GM10248 (cell line): ENCODE data around the gene KSR1.
"Not testable (repeated sequence)": the region's sequence is repeated elsewhere in the genome, so short reads cannot be mapped to it uniquely, and the experiment has no call there.

Experiments used
- CTCF ChIA-PET: fragments of 300-600 bp; sonication (Branson Sonifier 250); formaldehyde crosslinking; extraction: SDS; loops from one replicate; lab custom pipeline; 2021; ENCODE audit warnings: antibody characterized with exemption; lab: Yijun Ruan, JAX
- POLR2A ChIA-PET: fragments of 350-650 bp; sonication (Branson Sonifier 250); formaldehyde crosslinking; extraction: SDS; loops from one replicate; lab custom pipeline; 2020; ENCODE audit warnings: antibody characterized with exemption; lab: Yijun Ruan, JAX
- DNase-seq: peaks from one replicate; pipeline ENCODE4 v3.0.0; 2012; ENCODE audit errors: extremely low spot score
- TF ChIP-seq, protein P1 (sequence below): IDR thresholded peaks from 2 replicates; pipeline ENCODE4 v1.5.1; 2012; ENCODE audit warnings: mild to moderate bottlenecking, low read depth; ENCODE audit errors: extremely low read depth, missing control alignments, control extremely low read depth

KSR1 gene

DNA sequence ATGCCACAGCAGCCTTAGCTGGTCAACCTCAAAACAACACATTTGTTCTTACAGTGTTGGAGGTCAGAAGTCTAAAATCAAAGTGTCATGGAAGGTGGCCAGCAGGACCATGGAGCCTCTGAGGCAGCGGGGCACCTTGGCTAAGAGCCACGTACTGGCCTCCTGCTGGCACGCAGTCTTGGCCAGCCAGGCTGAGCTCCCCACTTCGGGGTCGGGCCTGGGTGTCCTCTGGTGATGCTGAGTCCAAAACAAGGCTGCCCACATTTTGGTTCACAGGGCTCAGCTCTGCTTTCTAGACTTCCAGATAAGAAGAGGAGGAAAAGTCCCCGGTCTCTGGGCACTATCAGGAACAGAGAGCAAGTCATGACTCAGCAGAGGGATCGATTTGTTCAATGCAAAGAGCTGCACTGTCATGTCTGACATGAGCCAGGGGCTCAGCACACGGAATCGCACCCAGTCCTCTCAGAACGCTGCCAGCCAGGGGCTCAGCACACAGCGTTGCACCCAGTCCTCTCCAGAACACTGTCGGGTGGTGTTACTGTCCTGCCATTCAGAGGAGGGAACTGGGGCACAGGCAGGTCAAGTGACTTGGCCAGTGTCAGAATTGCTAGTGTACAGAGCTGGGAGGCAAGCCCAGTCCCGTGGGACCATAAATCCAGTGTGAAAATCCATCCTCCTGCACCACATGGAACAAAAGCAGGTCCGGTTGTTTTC is 177.2 kb downstream of the KSR1 start:
- TF ChIP-seq, protein P1, sequence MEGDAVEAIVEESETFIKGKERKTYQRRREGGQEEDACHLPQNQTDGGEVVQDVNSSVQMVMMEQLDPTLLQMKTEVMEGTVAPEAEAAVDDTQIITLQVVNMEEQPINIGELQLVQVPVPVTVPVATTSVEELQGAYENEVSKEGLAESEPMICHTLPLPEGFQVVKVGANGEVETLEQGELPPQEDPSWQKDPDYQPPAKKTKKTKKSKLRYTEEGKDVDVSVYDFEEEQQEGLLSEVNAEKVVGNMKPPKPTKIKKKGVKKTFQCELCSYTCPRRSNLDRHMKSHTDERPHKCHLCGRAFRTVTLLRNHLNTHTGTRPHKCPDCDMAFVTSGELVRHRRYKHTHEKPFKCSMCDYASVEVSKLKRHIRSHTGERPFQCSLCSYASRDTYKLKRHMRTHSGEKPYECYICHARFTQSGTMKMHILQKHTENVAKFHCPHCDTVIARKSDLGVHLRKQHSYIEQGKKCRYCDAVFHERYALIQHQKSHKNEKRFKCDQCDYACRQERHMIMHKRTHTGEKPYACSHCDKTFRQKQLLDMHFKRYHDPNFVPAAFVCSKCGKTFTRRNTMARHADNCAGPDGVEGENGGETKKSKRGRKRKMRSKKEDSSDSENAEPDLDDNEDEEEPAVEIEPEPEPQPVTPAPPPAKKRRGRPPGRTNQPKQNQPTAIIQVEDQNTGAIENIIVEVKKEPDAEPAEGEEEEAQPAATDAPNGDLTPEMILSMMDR, result no peak
- no peak for DNase-seq
- CTCF ChIA-PET, result interaction anchor here (0.7 to 9.8 kb wide), 9 partner anchors 11 to 403 kb away, joined by 3 to 75 read pairs (median 10); no protein-coding TSS in a partner anchor
- POLR2A ChIA-PET, result no interaction called here

DNA sequence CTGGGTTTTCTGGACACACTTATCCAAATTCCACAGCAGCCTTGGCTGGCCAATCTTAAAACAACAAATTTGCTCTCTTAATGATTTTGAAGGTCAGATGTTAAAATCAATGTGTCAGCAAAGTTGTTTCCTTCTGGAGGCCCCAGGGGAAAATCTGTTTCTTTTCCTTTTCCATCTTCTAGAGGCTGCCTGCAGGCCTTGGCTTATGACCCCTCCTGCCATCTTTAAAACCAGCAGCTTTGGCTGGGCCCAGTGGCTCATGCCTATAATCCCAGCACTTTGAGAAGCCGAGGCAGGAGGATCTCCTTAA is 177.7 kb downstream of the KSR1 start:
- CTCF ChIA-PET, result interaction anchor here (0.7 to 9.8 kb wide), 6 partner anchors 11 to 397 kb away, joined by 3 to 75 read pairs (median 9); no protein-coding TSS in a partner anchor
- no peak for DNase-seq
- TF ChIP-seq, protein P1, result no peak
- POLR2A ChIA-PET, result no interaction called here

DNA sequence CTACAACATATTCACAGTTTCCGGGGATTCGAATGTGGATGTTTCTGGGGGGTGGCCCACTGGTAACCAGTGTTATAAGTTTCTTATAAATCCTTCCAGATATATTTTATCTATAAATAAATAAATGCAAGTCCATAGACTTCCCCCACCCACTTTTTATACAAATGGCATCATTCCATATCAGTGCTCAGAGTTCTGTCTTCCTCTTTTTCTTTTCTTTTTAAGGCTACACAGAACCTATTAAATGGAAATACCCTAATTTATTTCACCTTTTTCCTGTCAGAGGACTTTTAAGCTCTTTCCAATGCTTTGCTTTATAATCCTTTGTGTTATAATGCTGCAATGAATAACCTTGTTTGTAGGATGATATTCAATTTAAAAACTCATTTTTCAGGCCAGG is 178.5 kb downstream of the KSR1 start:
- DNase-seq, result no peak
- CTCF ChIA-PET, result interaction anchor here (0.9 to 9.8 kb wide), 4 partner anchors 10 to 33 kb away, joined by 3 to 75 read pairs (median 25); no protein-coding TSS in a partner anchor
- TF ChIP-seq, protein P1, result no peak
- POLR2A ChIA-PET, result no interaction called here

DNA sequence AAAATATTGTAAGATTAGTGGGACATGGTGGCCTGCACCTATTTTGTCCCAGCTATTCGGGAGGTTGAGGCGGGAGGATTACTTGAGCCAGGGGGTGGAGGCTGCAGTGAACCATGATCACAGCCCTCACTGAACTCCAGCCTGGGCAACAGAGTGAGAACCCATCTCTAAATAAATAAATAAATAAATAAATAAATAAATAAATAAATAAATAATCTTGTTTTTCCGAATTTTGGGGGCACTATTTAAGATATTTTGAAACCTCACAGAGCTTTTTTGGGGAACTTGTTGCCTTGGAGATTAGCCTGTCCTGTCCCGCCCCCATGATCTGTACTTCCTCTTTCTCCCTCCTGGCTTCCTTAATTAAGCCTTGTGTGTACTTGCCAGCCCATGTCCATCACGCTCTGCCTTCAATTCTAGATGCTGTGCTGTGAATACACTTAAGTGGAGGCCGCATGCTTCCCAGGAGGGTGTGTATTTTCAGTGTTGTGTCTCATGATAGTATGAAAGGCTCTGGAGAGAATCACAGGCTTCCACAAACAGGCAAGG is 179.1 kb downstream of the KSR1 start:
- peak; percentile 55 for DNase-seq
- ChIA-PET CTCF (interaction anchor here (3.5 to 9.8 kb wide), 3 partner anchors 14 to 34 kb away, joined by 13 to 75 read pairs (median 37); no protein-coding TSS in a partner anchor), POLR2A (no interaction called here)
- TF ChIP-seq, protein P1, result no peak

DNA sequence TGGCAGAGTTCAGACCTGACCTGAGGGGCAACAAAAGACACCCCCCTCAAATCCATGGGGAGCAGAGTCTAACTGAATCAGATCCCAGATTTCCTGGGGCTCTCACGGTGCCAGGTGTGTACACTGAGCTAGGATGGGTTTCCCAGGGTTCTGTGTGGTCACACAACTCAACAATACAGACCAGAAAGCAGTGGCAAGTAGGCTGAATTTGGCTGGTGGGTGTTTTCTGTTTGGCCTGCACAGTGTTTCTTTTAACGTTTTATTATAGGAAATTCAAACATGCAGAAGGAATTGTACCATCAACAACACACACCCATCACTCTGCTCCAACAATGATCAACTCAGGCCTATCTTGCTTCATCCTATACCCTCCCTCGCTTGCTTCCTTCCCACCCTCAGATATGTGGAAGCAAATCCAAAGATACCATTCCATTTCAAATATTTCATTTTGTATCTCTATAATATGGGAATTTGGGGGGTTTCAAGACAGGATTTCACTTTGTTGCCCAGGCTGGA is 179.8 kb downstream of the KSR1 start:
- POLR2A ChIA-PET, DNase-seq: not testable (repeated sequence)
- CTCF ChIA-PET, result interaction anchor here (1.1 to 9.8 kb wide), 4 partner anchors 9 to 34 kb away, joined by 3 to 75 read pairs (median 22); no protein-coding TSS in a partner anchor

DNA sequence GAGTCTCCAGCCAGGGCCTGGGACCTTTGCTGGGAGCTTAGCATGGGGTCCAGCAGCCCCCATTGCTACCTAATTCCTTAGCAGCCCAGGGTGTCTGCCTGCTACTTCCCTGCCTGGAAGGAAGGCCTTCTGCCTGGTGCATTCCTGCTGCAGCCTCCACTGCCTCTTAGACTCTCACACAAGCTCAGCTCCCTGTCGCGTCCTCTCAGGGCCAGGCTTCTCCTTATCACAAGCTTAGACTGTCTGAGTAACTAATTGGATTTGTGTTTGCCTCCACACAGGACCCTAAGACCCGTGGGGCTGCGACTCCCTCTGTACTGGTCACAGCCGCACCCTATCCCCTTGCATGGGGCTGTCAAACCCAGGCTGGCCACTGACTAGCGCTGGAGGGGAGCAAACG is 181.6 kb downstream of the KSR1 start:
- CTCF ChIA-PET, result interaction anchor here (1.5 to 2.3 kb wide), 2 partner anchors 13 kb away, joined by 6 to 12 read pairs; no protein-coding TSS in a partner anchor
- POLR2A ChIA-PET, result not testable (repeated sequence)

DNA sequence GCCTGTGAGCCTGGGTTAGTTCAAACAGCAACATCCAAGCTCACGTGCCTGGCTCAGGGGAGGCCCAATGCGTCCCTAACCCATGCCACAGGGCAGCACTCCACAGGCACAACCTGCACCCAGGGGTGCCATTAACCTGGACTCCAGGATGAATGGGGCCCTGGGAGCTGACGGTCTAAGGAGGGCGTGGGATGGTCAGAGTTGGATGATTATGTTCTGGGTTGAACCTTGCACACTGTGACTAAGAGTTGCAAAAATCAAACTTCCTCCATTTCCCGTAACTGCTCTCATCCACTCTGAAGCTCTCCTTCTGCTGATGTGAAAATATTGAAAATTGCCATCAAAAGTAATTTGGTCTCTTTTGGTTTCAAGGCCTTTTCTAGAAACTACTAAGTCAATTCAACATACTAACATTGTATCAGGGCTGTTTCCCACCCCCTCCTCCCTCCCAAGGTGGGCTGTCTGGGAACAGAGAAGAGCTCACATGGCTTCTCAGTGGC is 182.2 kb downstream of the KSR1 start:
- DNase-seq, POLR2A ChIA-PET: not testable (repeated sequence)
- CTCF ChIA-PET, result interaction anchor here (1.2 to 3.3 kb wide), 3 partner anchors 13 to 167 kb away, joined by 4 to 12 read pairs (median 10); no protein-coding TSS in a partner anchor

More for the DNA sequence above, 181.6 kb downstream of the KSR1 start:
- DNase-seq, result not testable (repeated sequence)

DNA sequence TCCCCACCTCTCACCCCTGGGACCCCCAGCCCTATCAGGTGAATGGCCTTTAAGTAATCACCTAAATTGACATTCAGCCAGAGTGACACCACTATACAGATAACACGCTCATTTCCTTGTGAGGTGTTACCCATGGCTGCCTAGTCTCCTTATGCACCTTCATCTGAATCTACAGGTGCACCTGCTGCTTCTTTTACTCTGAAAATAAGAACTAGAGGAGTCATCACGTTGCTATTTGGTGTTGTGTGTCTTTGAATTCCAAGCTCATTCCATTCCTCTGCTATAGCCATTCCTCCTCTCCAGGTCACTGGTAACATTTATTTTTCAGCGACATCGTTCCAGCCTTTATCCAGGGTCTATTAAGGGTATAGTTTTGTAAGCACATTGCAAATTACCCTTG is 184.5 kb downstream of the KSR1 start:
- ChIA-PET POLR2A (no interaction called here), CTCF (interaction anchor here (1.0 to 3.4 kb wide), 5 partner anchors 12 to 51 kb away, joined by 3 to 13 read pairs (median 5); no protein-coding TSS in a partner anchor)
- TF ChIP-seq, protein P1, result no peak
- DNase-seq, result no peak
